GM19239 (cell line): ENCODE data around the gene ADGRB3.
"Not testable (repeated sequence)": the region's sequence is repeated elsewhere in the genome, so short reads cannot be mapped to it uniquely, and the experiment has no call there.

Source experiments
- DNase-seq: peaks from one replicate; pipeline ENCODE4 v3.0.0; 2011; ENCODE audit warnings: low spot score; ENCODE audit not compliant: insufficient read length
- FAIRE-seq: peaks from 2 replicates; lab custom pipeline; 2011; peaks lifted over from hg19 to GRCh38; lab: Jason Lieb, UNC

The ADGRB3 gene

GRCh38 chr6:69090132-69090531 lies 455.1 kb downstream of the ADGRB3 start:
- no peak for DNase-seq
- no peak for FAIRE-seq

GRCh38 chr6:69096681-69097080 lies 461.6 kb downstream of the ADGRB3 start:
- DNase-seq: no peak
- no peak for FAIRE-seq

- FAIRE-seq (no peak), DNase-seq (no peak)
Observed at GRCh38 chr6:69097948-69098347, 462.9 kb downstream of the ADGRB3 start.

GRCh38 chr6:69098910-69099309 lies 463.8 kb downstream of the ADGRB3 start:
- DNase-seq (no peak), FAIRE-seq (no peak)

- FAIRE-seq (no peak), DNase-seq (no peak)
Observed at GRCh38 chr6:69100772-69101171, 465.7 kb downstream of the ADGRB3 start.

GRCh38 chr6:69102416-69102815 lies 467.3 kb downstream of the ADGRB3 start:
- DNase-seq (no peak), FAIRE-seq (no peak)

GRCh38 chr6:69105288-69105687 lies 470.2 kb downstream of the ADGRB3 start:
- no peak for DNase-seq
- FAIRE-seq: no peak

GRCh38 chr6:69106511-69106910 lies 471.4 kb downstream of the ADGRB3 start:
- no peak for DNase-seq
- no peak for FAIRE-seq

- FAIRE-seq (no peak), DNase-seq (no peak)
Observed at GRCh38 chr6:69111301-69111700, 476.2 kb downstream of the ADGRB3 start.

- no peak for FAIRE-seq
- DNase-seq: no peak
Observed at GRCh38 chr6:69116658-69117057, 481.6 kb downstream of the ADGRB3 start.

GRCh38 chr6:69121461-69122406 lies 486.7 kb downstream of the ADGRB3 start:
- not testable (repeated sequence) for FAIRE-seq, DNase-seq

- no peak for FAIRE-seq
Observed at GRCh38 chr6:69122407-69122773, 487.3 kb downstream of the ADGRB3 start.

GRCh38 chr6:69128411-69128810 lies 493.3 kb downstream of the ADGRB3 start:
- no peak for FAIRE-seq
- DNase-seq: no peak

More at GRCh38 chr6:69122407-69122773, 487.3 kb downstream of the ADGRB3 start:
- DNase-seq: no peak

GRCh38 chr6:69129046-69129445 lies 494.0 kb downstream of the ADGRB3 start:
- FAIRE-seq (no peak), DNase-seq (no peak)

GRCh38 chr6:69135927-69136326 lies 500.8 kb downstream of the ADGRB3 start:
- FAIRE-seq (no peak), DNase-seq (no peak)

- no peak for FAIRE-seq
- no peak for DNase-seq
Observed at GRCh38 chr6:69138148-69138547, 503.1 kb downstream of the ADGRB3 start.

- FAIRE-seq (no peak), DNase-seq (no peak)
Observed at GRCh38 chr6:69138893-69139494, 503.9 kb downstream of the ADGRB3 start.

- DNase-seq (no peak), FAIRE-seq (no peak)
Observed at GRCh38 chr6:69145062-69145461, 510.0 kb downstream of the ADGRB3 start.

- FAIRE-seq: no peak
- DNase-seq: no peak
Observed at GRCh38 chr6:69146385-69146784, 511.3 kb downstream of the ADGRB3 start.

- FAIRE-seq: no peak
- no peak for DNase-seq
Observed at GRCh38 chr6:69155467-69155866, 520.4 kb downstream of the ADGRB3 start.

- FAIRE-seq (no peak), DNase-seq (no peak)
Observed at GRCh38 chr6:69162811-69163210, 527.7 kb downstream of the ADGRB3 start.
